K562 (cell line): Measurements from ENCODE around the gene OR2B2. TPM values are rescaled to one million over a fixed set of nuclear protein-coding genes. Genes with fewer than 3 reads are reported as not detected.

Source experiments
- CBFA2T2 ChIP-seq: fragments of 450-650 bp; conservative IDR thresholded peaks from 2 replicates; pipeline ENCODE4 v1.6.1; 2017; ENCODE audit warnings: mild to moderate bottlenecking
- CBFA2T3 ChIP-seq: fragments of 450-650 bp; IDR thresholded peaks from 2 replicates; pipeline ENCODE4 v1.6.1; 2017
- CHD2 ChIP-seq: IDR thresholded peaks from 2 replicates; pipeline ENCODE4 v1.6.1; 2011; ENCODE audit warnings: low read depth, low read length
- KDM1A ChIP-seq, 2 experiments: fragments of 450-650 bp; IDR thresholded peaks; 2 replicates each; pipeline ENCODE4 v1.6.1; 2016; ENCODE audit warnings: mild to moderate bottlenecking in 2 of 2
- MAFF ChIP-seq: IDR thresholded peaks from 2 replicates; pipeline ENCODE4 v1.6.1; 2012; ENCODE audit warnings: low read length, improper control_type of control experiment
- PHF21A ChIP-seq: fragments of 450-650 bp; IDR thresholded peaks from 2 replicates; pipeline ENCODE4 v1.6.1; 2017; ENCODE audit warnings: low read depth, borderline replicate concordance
- RHOXF2B ChIP-seq: fragments of 250-450 bp; sonication (Bioruptor Pico); conservative IDR thresholded peaks from 2 replicates; pipeline ENCODE4 v1.5.1; 2021
- SRSF3 ChIP-seq: fragments of 200-400 bp; formaldehyde crosslinking; IDR thresholded peaks from 2 replicates; pipeline ENCODE4 v1.6.1; 2016; ENCODE audit warnings: mild to moderate bottlenecking, low read length, moderate library complexity; ENCODE audit not compliant: insufficient read depth
- TBL1XR1 ChIP-seq, 2 experiments: IDR thresholded peaks; 2 replicates each; pipeline ENCODE4 v1.6.1; 2012; ENCODE audit warnings: improper control_type of control experiment in 2 of 2, low read length in 2 of 2, mild to moderate bottlenecking in 1 of 2
- YY1 ChIP-seq, 3 experiments: IDR thresholded peaks; 2 replicates each; pipeline ENCODE4 v1.6.1; 2011; ENCODE audit warnings: low read length in 2 of 3, mild to moderate bottlenecking in 2 of 3, moderate library complexity in 2 of 3, borderline replicate concordance in 1 of 3, control low read depth in 1 of 3, low read depth in 1 of 3; ENCODE audit not compliant: insufficient read depth in 3 of 3, insufficient replicate concordance in 2 of 3, control insufficient read depth in 1 of 3, insufficient read length in 1 of 3; ENCODE audit errors: extremely low read depth in 1 of 3
- ZNF165 ChIP-seq: fragments of 250-450 bp; sonication (Bioruptor Pico); IDR thresholded peaks from 2 replicates; pipeline ENCODE4 v1.4.0; 2020; ENCODE audit warnings: borderline replicate concordance
- ZNF592 ChIP-seq: fragments of 450-650 bp; IDR thresholded peaks from 2 replicates; pipeline ENCODE4 v1.6.1; 2017; ENCODE audit warnings: antibody characterized with exemption, mild to moderate bottlenecking
- polyA plus RNA-seq, 8 experiments: library from polyadenylated mRNA; depleted of rRNA in 4 of 8; stranded (reverse) in 5 of 8; unstranded in 3 of 8; fragments of >200 nt; fragmentation: Nextera tagmentation in 2 of 8; fragmentation: Illumina TruSeq in 1 of 8; extraction: Ambion mirVana in 2 of 8; extraction: Trizol in 1 of 8; gene quantifications; 2 replicates each; pipeline versions ENCODE4 v1.2.1 to v1.2.3, GENCODE V29; 2011 to 2014; ENCODE audit warnings: inconsistent platforms in 1 of 8, missing spikeins in 1 of 8
- total RNA-seq, 7 experiments: library from RNA; depleted of rRNA in 6 of 7; stranded (reverse); fragments of >200 nt in 6 of 7; fragmentation: Illumina TruSeq in 2 of 7; extraction: Trizol in 2 of 7; gene quantifications; 2 replicates each; pipeline versions ENCODE4 v1.2.1 to v1.2.3, GENCODE V29; 2011 to 2021; ENCODE audit warnings: low replicate concordance in 1 of 7
- TF ChIP-seq, protein P1 (sequence below): sonication (generic); formaldehyde crosslinking; IDR thresholded peaks from 2 replicates; pipeline ENCODE4 v1.8.1; 2023; ENCODE audit warnings: mild to moderate bottlenecking, missing genetic modification reagents, moderate library complexity
- TF ChIP-seq, protein P2 (sequence below): IDR thresholded peaks from 2 replicates; pipeline ENCODE4 v1.6.1; 2016; ENCODE audit warnings: missing genetic modification characterization, missing compliant biosample characterization
- TF ChIP-seq, protein P3 (sequence below), 2 experiments: IDR thresholded peaks; 2 replicates each; pipeline ENCODE4 v1.6.1; 2012; ENCODE audit warnings: improper control_type of control experiment in 2 of 2, low read depth in 2 of 2, low read length in 2 of 2, borderline replicate concordance in 1 of 2
- TF ChIP-seq, protein P4 (sequence below): fragments of 450-650 bp; formaldehyde crosslinking; IDR thresholded peaks from 2 replicates; pipeline ENCODE4 v1.4.0; 2020; ENCODE audit warnings: mild to moderate bottlenecking

Gene OR2B2
- total and polyA plus RNA-seq, 9 of the 15 experiments (the other 6 are each of a cell fraction or from before 2014, with no cell fraction given), result 0.24 TPM; not detected in 8

DNA sequence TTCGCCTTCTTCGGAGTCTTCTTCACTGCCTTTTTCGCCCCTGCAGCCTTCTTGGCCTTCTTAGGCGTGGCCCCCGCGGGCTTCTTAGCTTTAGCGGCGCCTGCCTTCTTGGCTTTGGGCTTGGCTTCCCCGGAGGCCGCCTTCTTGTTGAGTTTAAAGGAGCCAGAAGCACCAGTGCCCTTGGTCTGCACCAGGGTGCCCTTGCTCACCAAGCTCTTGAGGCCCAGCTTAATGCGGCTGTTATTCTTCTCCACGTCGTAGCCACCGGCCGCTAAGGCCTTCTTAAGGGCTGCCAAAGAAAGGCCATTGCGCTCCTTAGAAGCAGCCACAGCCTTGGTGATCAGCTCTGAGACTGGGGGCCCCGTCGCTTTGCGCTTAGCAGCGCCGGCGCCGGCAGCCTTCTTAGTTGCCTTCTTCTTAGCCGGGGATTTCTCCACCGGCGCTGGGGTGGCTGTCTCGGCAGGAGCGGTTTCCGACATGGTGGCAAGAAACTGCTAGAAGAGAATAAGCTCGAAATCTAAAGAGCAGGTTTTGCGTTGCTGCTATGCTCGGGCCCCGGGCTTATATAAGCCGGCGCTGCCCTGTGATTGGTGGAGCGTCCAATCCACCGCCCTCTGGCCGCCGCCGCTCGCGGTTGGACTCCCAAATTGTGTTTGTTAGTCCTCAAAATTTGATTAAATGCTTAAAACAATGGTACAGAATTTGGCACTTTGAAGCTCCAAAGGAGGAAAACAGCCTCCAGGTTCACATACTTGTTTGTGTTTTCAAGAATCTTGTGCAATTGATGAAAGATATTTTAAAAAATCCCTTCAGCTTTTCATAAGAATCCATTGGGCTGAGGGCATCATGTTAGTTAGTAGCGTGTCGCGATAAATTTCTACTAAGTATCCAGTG is 44.9 kb downstream of the OR2B2 start (continued):
- TF ChIP-seq ZNF592, result no peak
- no peak for TF ChIP-seq CBFA2T3
- TF ChIP-seq RHOXF2B (CRISPR knock-in tag), result no peak
- TF ChIP-seq PHF21A, result no peak
- no peak for TF ChIP-seq KDM1A (IDR thresholded peaks at IDR 0.05)
- no peak for TF ChIP-seq MAFF
- TF ChIP-seq, protein P1, sequence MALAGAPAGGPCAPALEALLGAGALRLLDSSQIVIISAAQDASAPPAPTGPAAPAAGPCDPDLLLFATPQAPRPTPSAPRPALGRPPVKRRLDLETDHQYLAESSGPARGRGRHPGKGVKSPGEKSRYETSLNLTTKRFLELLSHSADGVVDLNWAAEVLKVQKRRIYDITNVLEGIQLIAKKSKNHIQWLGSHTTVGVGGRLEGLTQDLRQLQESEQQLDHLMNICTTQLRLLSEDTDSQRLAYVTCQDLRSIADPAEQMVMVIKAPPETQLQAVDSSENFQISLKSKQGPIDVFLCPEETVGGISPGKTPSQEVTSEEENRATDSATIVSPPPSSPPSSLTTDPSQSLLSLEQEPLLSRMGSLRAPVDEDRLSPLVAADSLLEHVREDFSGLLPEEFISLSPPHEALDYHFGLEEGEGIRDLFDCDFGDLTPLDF (CRISPR knock-in tag), result no peak
- TF ChIP-seq, protein P2, sequence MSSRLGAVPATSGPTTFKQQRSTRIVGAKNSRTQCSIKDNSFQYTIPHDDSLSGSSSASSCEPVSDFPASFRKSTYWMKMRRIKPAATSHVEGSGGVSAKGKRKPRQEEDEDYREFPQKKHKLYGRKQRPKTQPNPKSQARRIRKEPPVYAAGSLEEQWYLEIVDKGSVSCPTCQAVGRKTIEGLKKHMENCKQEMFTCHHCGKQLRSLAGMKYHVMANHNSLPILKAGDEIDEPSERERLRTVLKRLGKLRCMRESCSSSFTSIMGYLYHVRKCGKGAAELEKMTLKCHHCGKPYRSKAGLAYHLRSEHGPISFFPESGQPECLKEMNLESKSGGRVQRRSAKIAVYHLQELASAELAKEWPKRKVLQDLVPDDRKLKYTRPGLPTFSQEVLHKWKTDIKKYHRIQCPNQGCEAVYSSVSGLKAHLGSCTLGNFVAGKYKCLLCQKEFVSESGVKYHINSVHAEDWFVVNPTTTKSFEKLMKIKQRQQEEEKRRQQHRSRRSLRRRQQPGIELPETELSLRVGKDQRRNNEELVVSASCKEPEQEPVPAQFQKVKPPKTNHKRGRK, result no peak
- TF ChIP-seq, protein P3, sequence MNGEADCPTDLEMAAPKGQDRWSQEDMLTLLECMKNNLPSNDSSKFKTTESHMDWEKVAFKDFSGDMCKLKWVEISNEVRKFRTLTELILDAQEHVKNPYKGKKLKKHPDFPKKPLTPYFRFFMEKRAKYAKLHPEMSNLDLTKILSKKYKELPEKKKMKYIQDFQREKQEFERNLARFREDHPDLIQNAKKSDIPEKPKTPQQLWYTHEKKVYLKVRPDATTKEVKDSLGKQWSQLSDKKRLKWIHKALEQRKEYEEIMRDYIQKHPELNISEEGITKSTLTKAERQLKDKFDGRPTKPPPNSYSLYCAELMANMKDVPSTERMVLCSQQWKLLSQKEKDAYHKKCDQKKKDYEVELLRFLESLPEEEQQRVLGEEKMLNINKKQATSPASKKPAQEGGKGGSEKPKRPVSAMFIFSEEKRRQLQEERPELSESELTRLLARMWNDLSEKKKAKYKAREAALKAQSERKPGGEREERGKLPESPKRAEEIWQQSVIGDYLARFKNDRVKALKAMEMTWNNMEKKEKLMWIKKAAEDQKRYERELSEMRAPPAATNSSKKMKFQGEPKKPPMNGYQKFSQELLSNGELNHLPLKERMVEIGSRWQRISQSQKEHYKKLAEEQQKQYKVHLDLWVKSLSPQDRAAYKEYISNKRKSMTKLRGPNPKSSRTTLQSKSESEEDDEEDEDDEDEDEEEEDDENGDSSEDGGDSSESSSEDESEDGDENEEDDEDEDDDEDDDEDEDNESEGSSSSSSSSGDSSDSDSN (IDR thresholded peaks at IDR 0.05; ENCODE audit: borderline replicate concordance in 1 of 2, low read depth in 2 of 2, low read length in 2 of 2), result peak in 1 of 2 experiments; percentile 93; a peak in 2 of 4 replicates
- TF ChIP-seq CHD2, result no peak
- TF ChIP-seq CBFA2T2, result no peak
- no peak for TF ChIP-seq SRSF3
- TF ChIP-seq YY1 (IDR thresholded peaks at IDR 0.05; ENCODE audit: borderline replicate concordance in 1 of 3, control insufficient read depth in 1 of 3, extremely low read depth in 1 of 3, insufficient read depth in 3 of 3, insufficient read length in 1 of 3, insufficient replicate concordance in 2 of 3, low read depth in 1 of 3, low read length in 2 of 3), result peak in 2 of 3 experiments; percentile 43 to 58
- TF ChIP-seq ZNF165, result no peak
- TF ChIP-seq, protein P4, sequence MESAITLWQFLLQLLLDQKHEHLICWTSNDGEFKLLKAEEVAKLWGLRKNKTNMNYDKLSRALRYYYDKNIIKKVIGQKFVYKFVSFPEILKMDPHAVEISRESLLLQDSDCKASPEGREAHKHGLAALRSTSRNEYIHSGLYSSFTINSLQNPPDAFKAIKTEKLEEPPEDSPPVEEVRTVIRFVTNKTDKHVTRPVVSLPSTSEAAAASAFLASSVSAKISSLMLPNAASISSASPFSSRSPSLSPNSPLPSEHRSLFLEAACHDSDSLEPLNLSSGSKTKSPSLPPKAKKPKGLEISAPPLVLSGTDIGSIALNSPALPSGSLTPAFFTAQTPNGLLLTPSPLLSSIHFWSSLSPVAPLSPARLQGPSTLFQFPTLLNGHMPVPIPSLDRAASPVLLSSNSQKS, result no peak
- peak in 1 of 2 experiments; percentile 42; a peak in 1 of 4 replicates for TF ChIP-seq TBL1XR1 (IDR thresholded peaks at IDR 0.05; ENCODE audit: low read length in 2 of 2)
